Smooth muscle cell (in vitro differentiated cells): Measurements from ENCODE around the gene ERC2. TPM values are rescaled to one million over a fixed set of nuclear protein-coding genes. Genes with fewer than 3 reads are reported as not detected.

Experiments used
- DNase-seq: peaks from one replicate; lab custom pipeline; 2025; ENCODE audit not compliant: unreplicated experiment; lab: John Stamatoyannopoulos, UW
- H2AFZ ChIP-seq: fragments of 200-600 bp; sonication (generic); 2 replicates; pipeline ENCODE4 v1.6.0; 2016; ENCODE audit warnings: antibody characterized with exemption, low read depth, mild to moderate bottlenecking
- H3F3A ChIP-seq: fragments of 200-600 bp; sonication (generic); 2 replicates; pipeline ENCODE4 v1.6.0; 2017; ENCODE audit warnings: antibody characterized with exemption, low read depth
- H3K27ac ChIP-seq: fragments of 200-600 bp; sonication (generic); 2 replicates; pipeline ENCODE4 v1.5.1; 2016; ENCODE audit warnings: low read depth, mild to moderate bottlenecking
- H3K27me3 ChIP-seq: fragments of 200-600 bp; sonication (generic); 2 replicates; pipeline ENCODE4 v1.6.1; 2016; ENCODE audit warnings: low read depth, mild to moderate bottlenecking
- H3K36me3 ChIP-seq: fragments of 200-600 bp; sonication (generic); 2 replicates; pipeline ENCODE4 v1.5.1; 2016; ENCODE audit warnings: low read depth
- H3K4me1 ChIP-seq: fragments of 200-600 bp; sonication (generic); 2 replicates; pipeline ENCODE4 v1.5.1; 2016; ENCODE audit warnings: low read depth
- H3K4me2 ChIP-seq: fragments of 200-600 bp; sonication (generic); 2 replicates; pipeline ENCODE4 v1.6.0; 2016; ENCODE audit warnings: mild to moderate bottlenecking
- H3K4me3 ChIP-seq: fragments of 200-600 bp; sonication (generic); 2 replicates; pipeline ENCODE4 v1.5.1; 2016; ENCODE audit warnings: mild to moderate bottlenecking
- H3K79me2 ChIP-seq: fragments of 200-600 bp; sonication (generic); 2 replicates; pipeline ENCODE4 v1.6.0; 2016; ENCODE audit warnings: low read depth, mild to moderate bottlenecking
- H3K9ac ChIP-seq: fragments of 200-600 bp; sonication (generic); 2 replicates; pipeline ENCODE4 v1.6.0; 2016; ENCODE audit warnings: low read depth
- H3K9me3 ChIP-seq: fragments of 200-600 bp; sonication (generic); replicated peaks from 2 replicates; pipeline ENCODE4 v1.5.1; 2016; ENCODE audit warnings: low read depth
- H4K20me1 ChIP-seq: fragments of 200-600 bp; sonication (generic); 2 replicates; pipeline ENCODE4 v1.6.0; 2016; ENCODE audit warnings: low read depth
- WGBS: methylation state at CpG from one replicate; pipeline ENCODE4 v1.1.7; 2016; ENCODE audit warnings: low lambda C conversion rate; 5-methylcytosine and 5-hydroxymethylcytosine counted together
- polyA plus RNA-seq: library from polyadenylated mRNA; unstranded; fragments of >200 nt; fragmentation: Nextera tagmentation; extraction: Ambion mirVana; gene quantifications from 2 replicates; pipeline ENCODE4 v1.2.1, GENCODE V29; 2016
- total RNA-seq: library from RNA; depleted of rRNA; stranded (reverse); fragments of >200 nt; gene quantifications from 2 replicates; pipeline ENCODE4 v1.2.3, GENCODE V29; 2014
- TF ChIP-seq, protein P1 (sequence below): fragments of 200-600 bp; sonication (generic); IDR thresholded peaks from 2 replicates; pipeline ENCODE4 v1.5.1; 2017; ENCODE audit warnings: borderline replicate concordance, mild to moderate bottlenecking, antibody characterized with exemption; ENCODE audit not compliant: insufficient read depth, poor library complexity, severe bottlenecking

Gene ERC2
- total and polyA plus RNA-seq, 2 experiments from 2014 or later: 1.1 TPM; not detected in 1

DNA sequence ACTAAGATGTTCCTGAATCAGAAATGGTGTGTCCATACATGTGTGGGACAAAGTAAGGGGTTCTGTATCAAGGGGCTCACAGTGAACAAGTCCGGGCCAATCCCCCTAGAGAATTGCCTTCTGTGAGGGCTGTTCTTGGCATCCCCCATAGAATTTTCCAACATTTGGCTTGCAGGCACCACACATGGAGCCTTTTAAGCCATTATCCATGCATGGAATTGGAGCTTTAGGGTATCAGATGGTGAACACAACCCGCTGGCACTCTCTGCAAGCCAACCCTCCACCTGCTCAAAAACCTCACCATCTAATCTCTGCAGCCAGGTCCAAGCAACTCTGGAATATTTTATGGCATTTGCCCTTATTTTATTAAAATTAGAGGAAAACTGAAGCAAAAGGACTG is 278.7 kb downstream of the ERC2 start:
- Histone ChIP-seq H3K27me3 (peaks cover 48% of the 10 kb centered on the region), H3K4me1 (no peaks in the 10 kb centered on the region), H3K4me2 (no peak overlapping the region), H3K4me3 (no peak overlapping the region), H3K79me2 (no peaks in the 10 kb centered on the region), H3K36me3 (no peaks in the 10 kb centered on the region), H4K20me1 (no peaks in the 10 kb centered on the region), H3K27ac (no peak overlapping the region), H2AFZ (no peak overlapping the region), H3F3A (no peaks in the 10 kb centered on the region), H3K9me3 (no peaks in the 10 kb centered on the region), H3K9ac (no peak overlapping the region)
- no peak for DNase-seq
- TF ChIP-seq, protein P1, sequence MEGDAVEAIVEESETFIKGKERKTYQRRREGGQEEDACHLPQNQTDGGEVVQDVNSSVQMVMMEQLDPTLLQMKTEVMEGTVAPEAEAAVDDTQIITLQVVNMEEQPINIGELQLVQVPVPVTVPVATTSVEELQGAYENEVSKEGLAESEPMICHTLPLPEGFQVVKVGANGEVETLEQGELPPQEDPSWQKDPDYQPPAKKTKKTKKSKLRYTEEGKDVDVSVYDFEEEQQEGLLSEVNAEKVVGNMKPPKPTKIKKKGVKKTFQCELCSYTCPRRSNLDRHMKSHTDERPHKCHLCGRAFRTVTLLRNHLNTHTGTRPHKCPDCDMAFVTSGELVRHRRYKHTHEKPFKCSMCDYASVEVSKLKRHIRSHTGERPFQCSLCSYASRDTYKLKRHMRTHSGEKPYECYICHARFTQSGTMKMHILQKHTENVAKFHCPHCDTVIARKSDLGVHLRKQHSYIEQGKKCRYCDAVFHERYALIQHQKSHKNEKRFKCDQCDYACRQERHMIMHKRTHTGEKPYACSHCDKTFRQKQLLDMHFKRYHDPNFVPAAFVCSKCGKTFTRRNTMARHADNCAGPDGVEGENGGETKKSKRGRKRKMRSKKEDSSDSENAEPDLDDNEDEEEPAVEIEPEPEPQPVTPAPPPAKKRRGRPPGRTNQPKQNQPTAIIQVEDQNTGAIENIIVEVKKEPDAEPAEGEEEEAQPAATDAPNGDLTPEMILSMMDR: no peak
- 96% methylated on average over 2 of the region's 2 CpGs for WGBS

DNA sequence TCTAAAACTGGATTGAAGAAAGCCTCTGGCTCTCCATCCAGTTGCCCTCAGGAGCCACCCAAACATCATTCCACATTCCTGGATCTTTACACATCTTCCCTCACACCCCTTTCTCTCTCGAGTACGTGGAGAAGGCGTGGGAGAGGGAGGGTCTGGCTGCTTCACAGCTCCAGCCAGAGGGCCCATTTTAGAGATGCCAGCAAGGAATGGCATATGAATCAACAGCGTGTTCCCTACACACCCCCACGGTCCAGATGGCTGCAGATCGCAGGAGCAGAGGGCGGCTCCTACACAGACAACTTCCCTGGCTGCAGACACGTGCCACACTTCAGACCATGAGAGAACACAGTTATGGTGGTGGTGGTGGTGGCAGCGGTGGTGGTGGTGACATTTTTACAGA is 280.1 kb downstream of the ERC2 start:
- Histone ChIP-seq H3K27ac (no peak overlapping the region), H3F3A (no peaks in the 10 kb centered on the region), H3K4me1 (no peaks in the 10 kb centered on the region), H3K27me3 (peaks cover 48% of the 10 kb centered on the region), H3K9me3 (no peaks in the 10 kb centered on the region), H3K79me2 (no peaks in the 10 kb centered on the region), H3K36me3 (no peaks in the 10 kb centered on the region), H2AFZ (no peak overlapping the region), H3K4me2 (no peak overlapping the region), H4K20me1 (no peaks in the 10 kb centered on the region), H3K9ac (no peak overlapping the region), H3K4me3 (no peak overlapping the region)
- DNase-seq: no peak
- 88% methylated on average over 9 of the region's 9 CpGs for WGBS
- TF ChIP-seq, protein P1: no peak

DNA sequence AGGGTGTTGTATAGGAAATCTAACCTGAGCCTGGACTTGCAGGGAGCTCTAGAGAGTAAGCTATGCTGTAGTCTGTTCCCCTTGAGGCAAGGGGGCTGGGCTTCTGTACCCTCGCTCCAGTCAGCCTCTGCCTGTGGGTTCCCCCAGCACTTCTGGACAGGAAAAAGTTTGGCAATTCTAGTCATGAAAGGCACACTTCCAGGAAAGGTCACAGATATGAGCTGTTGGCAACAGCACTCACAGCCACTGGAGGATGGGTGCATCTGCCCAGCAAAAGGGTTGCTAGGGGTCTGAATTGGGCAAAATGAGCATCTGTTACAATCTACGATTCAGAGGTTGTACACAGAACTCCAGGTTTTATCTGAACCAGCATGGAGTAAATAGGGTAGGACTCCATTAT is 281.2 kb downstream of the ERC2 start:
- Histone ChIP-seq H3K4me3 (no peak overlapping the region), H3K79me2 (no peaks in the 10 kb centered on the region), H3K9me3 (no peaks in the 10 kb centered on the region), H3K9ac (no peak overlapping the region), H3K36me3 (no peaks in the 10 kb centered on the region), H2AFZ (no peak overlapping the region), H4K20me1 (no peaks in the 10 kb centered on the region), H3K4me1 (no peaks in the 10 kb centered on the region), H3K4me2 (no peak overlapping the region), H3K27me3 (peaks cover 39% of the 10 kb centered on the region), H3K27ac (no peak overlapping the region), H3F3A (no peaks in the 10 kb centered on the region)
- whole genome bisulfite sequencing: 87% methylated on average over 2 of the region's 2 CpGs
- no peak for DNase-seq
- TF ChIP-seq, protein P1: no peak

DNA sequence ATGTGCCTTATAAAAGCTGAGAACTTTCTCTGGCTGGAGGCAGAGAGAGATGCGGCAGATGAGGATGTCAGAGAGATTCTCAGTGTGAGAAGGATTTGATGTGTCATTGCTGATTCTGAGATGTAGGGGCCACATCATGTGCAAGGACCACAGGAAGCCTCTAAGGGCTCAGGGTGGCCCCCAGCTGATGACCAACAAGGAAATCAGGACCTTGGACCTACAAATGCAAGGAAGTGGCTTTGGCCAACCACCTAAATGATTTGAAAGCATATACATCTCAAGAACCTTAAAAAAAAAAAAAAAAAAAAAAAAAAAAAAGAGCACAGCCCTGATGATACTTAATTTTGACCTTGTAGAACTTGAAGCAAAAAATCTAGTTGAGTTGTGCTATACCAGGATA is 282.4 kb downstream of the ERC2 start:
- peaks cover 30% of the 10 kb centered on the region for H3K27me3 ChIP-seq
- H3K4me2 ChIP-seq: no peak overlapping the region
- no peaks in the 10 kb centered on the region for H3K79me2 ChIP-seq
- TF ChIP-seq, protein P1: no peak
- DNase-seq: no peak
- no peak overlapping the region for H3K9ac ChIP-seq
- no peaks in the 10 kb centered on the region for H3F3A ChIP-seq
- no peaks in the 10 kb centered on the region for H3K9me3 ChIP-seq
- no peaks in the 10 kb centered on the region for H4K20me1 ChIP-seq
- H3K36me3 ChIP-seq: no peaks in the 10 kb centered on the region
- H3K4me1 ChIP-seq: no peaks in the 10 kb centered on the region
- whole genome bisulfite sequencing: 88% methylated on average over 1 of the region's 1 CpG
- no peak overlapping the region for H3K4me3 ChIP-seq
- H2AFZ ChIP-seq: no peak overlapping the region
- H3K27ac ChIP-seq: no peak overlapping the region
